TTC549 (cell line): Measurements from ENCODE around the gene LCE1C.

ENCODE experiments used
- FAIRE-seq: peaks from 2 replicates; lab custom pipeline; 2012; peaks lifted over from hg19 to GRCh38; lab: Jason Lieb, UNC

LCE1C gene

GRCh38 chr1:152759453-152760173, 46.8 kb downstream of the LCE1C start:
- no peak for FAIRE-seq

- FAIRE-seq = no peak
Measured at GRCh38 chr1:152758636-152759035, 47.8 kb downstream of the LCE1C start.

GRCh38 chr1:152757747-152758146, 48.7 kb downstream of the LCE1C start, which contains the start of gene KPRP:
Gene KPRP (plus strand): TSS chr1:152758025. CDS start chr1:152759589, 1,564 bp downstream.
- no peak for FAIRE-seq

GRCh38 chr1:152756872-152757271, 49.6 kb downstream of the LCE1C start:
- no peak for FAIRE-seq
